CD4-positive, alpha-beta T cell (primary cell): ENCODE results near the gene AMDHD1. TPM values are rescaled to one million over a fixed set of nuclear protein-coding genes. Genes with fewer than 3 reads are reported as not detected.

Experiments
- ATAC-seq: fragments of 200-7000 bp; cut with Tn5 transposase; one replicate; pipeline ENCODE4 v1.10.0; 2022; ENCODE audit warnings: mild to moderate bottlenecking; ENCODE audit not compliant: poor library complexity
- CTCF ChIA-PET: fragments of 350-600 bp; sonication (Branson Sonifier 250); formaldehyde crosslinking; loops from one replicate; lab custom pipeline; 2021; ENCODE audit warnings: antibody characterized with exemption, inconsistent platforms; lab: Charles Lee
- POLR2A ChIA-PET: fragments of 350-600 bp; sonication (Branson Sonifier 250); formaldehyde crosslinking; loops from one replicate; lab custom pipeline; 2021; ENCODE audit warnings: antibody characterized with exemption, inconsistent platforms; lab: Charles Lee
- DNase-seq, 14 experiments: peaks; one replicate each; pipeline ENCODE4 v3.0.0-alpha.2; 2013 to 2020; ENCODE audit warnings: mixed read lengths in 2 of 14
- H3K27ac ChIP-seq, 2 donors: one replicate each; pipeline versions ENCODE4 v1.5.1 to v1.7.0; 2013; ENCODE audit warnings: low read length in 2 of 2, low read depth in 1 of 2, mild to moderate bottlenecking in 1 of 2
- H3K27me3 ChIP-seq, 2 experiments: 1 replicate in 1 of 2; 2 replicates in 1 of 2; pipeline versions ENCODE4 v1.6.1 to v1.7.0; 2013; ENCODE audit warnings: low read length in 2 of 2, control low read depth in 1 of 2, mild to moderate bottlenecking in 1 of 2, moderate library complexity in 1 of 2; ENCODE audit not compliant: insufficient read depth in 2 of 2, control insufficient read depth in 1 of 2
- H3K36me3 ChIP-seq: one replicate; pipeline ENCODE4 v1.6.1; 2013; ENCODE audit warnings: low read length, control low read depth; ENCODE audit not compliant: insufficient read depth
- H3K4me1 ChIP-seq: one replicate; pipeline ENCODE4 v1.6.1; 2013; ENCODE audit warnings: low read length, control low read depth; ENCODE audit not compliant: insufficient read depth
- H3K4me3 ChIP-seq: one replicate; pipeline ENCODE4 v1.5.1; 2013; ENCODE audit warnings: mild to moderate bottlenecking, low read length, moderate library complexity
- H3K9me3 ChIP-seq, 2 experiments: 1 replicate in 1 of 2; 2 replicates in 1 of 2; pipeline versions ENCODE4 v1.6.1 to v1.7.0; 2013; ENCODE audit warnings: low read length in 2 of 2, mild to moderate bottlenecking in 2 of 2, control low read depth in 1 of 2, moderate library complexity in 1 of 2; ENCODE audit not compliant: control insufficient read depth in 1 of 2, insufficient read depth in 1 of 2
- H3K27ac Mint-ChIP-seq: one replicate; pipeline ENCODE4 v1.8.0; 2020; ENCODE audit warnings: mixed read lengths
- H3K27me3 Mint-ChIP-seq: one replicate; pipeline ENCODE4 v1.8.0; 2021; ENCODE audit warnings: mixed read lengths
- H3K36me3 Mint-ChIP-seq: one replicate; pipeline ENCODE4 v1.8.0; 2021; ENCODE audit warnings: low read depth, mixed read lengths
- H3K4me1 Mint-ChIP-seq: one replicate; pipeline ENCODE4 v1.8.0; 2021; ENCODE audit warnings: low read depth, mixed read lengths
- H3K4me3 Mint-ChIP-seq: one replicate; pipeline ENCODE4 v1.8.0; 2020; ENCODE audit warnings: mild to moderate bottlenecking, mixed read lengths
- H3K9me3 Mint-ChIP-seq: one replicate; pipeline ENCODE4 v1.8.0; 2020; ENCODE audit warnings: mixed read lengths
- intact Hi-C, 2 experiments: fragments of 100-400 bp; cut with DNase I in 1 of 2; cut with micrococcal nuclease in 1 of 2; formaldehyde crosslinking; loops; one replicate each; pipeline versions ENCODE4 v1.15.1 to v1.9.0; 2023 to 2025; cut with DNase I, micrococcal nuclease
- total RNA-seq, 174 experiments: library from RNA in 2 of 174; stranded (reverse) in 2 of 174; gene quantifications; one replicate each; pipeline ENCODE4 v1.2.3 and lab custom pipeline; 2021 to 2026
- TF ChIP-seq, protein P1 (sequence below): fragments of 200-600 bp; IDR thresholded peaks from one replicate; pipeline ENCODE4 v1.8.0; 2022; ENCODE audit warnings: antibody characterized with exemption, mild to moderate bottlenecking

AMDHD1 gene
- total RNA-seq, 2 experiments from 2014 or later = 0.78 to 0.91 TPM

DNA sequence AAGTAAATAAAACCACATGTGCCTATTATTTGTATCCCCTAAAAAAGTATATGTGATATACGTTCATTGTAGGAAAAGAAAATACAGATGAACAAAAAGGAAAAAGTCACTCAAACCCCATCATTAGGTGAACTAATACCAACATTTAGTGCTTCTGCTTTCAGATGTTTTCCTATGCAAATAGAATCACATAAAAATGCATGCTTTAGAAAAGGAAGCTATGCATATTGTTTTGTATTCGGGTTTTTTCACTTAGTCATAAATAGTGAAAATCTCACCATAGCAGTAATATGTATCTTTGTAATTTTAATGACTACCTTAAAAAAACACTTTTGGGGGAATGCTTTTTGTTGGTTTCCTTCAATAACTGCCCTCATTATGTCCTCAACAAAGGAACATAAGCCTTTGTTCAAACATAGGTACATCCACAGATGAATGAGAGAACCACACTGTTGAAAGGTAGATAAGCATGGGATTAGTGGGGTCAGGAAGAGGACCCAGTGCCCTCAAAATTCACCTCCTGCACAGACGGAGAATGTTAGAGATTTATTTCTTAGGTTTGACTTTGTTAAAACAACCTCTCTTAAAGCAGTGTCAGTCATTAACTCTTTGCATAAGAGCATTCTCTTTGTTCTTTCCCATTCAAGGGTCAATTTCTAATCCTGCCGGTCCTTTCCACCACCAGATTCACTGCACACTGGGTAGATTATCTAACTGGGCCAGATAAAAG is 6.5 kb downstream of the AMDHD1 start:
- H3K36me3 ChIP-seq = no peaks in the 10 kb centered on the region
- Mint-ChIP-seq H3K9me3 (no peaks in the 10 kb centered on the region), H3K36me3 (no peaks in the 10 kb centered on the region), H3K4me3 (no peak overlapping the region), H3K27me3 (no peaks in the 10 kb centered on the region), H3K4me1 (no peaks in the 10 kb centered on the region), H3K27ac (no peak overlapping the region)
- H3K27me3 ChIP-seq = no peaks in the 10 kb centered on the region
- TF ChIP-seq, protein P1, sequence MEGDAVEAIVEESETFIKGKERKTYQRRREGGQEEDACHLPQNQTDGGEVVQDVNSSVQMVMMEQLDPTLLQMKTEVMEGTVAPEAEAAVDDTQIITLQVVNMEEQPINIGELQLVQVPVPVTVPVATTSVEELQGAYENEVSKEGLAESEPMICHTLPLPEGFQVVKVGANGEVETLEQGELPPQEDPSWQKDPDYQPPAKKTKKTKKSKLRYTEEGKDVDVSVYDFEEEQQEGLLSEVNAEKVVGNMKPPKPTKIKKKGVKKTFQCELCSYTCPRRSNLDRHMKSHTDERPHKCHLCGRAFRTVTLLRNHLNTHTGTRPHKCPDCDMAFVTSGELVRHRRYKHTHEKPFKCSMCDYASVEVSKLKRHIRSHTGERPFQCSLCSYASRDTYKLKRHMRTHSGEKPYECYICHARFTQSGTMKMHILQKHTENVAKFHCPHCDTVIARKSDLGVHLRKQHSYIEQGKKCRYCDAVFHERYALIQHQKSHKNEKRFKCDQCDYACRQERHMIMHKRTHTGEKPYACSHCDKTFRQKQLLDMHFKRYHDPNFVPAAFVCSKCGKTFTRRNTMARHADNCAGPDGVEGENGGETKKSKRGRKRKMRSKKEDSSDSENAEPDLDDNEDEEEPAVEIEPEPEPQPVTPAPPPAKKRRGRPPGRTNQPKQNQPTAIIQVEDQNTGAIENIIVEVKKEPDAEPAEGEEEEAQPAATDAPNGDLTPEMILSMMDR = no peak
- no peaks in the 10 kb centered on the region for H3K9me3 ChIP-seq
- DNase-seq (no peak), ATAC-seq (no peak)
- ChIA-PET CTCF (no interaction called here), POLR2A (interaction anchor here (0.6 kb wide), 1 partner anchor 13 kb away, joined by 4 read pairs; no protein-coding TSS in a partner anchor)
- no peaks in the 10 kb centered on the region for H3K4me1 ChIP-seq
- intact Hi-C loops = loop anchor here in 1 of 2 experiments (10.0 kb wide), 3 partner anchors 255 to 965 kb away; partner anchors contain the start of gene NDUFA12
- H3K4me3 ChIP-seq = no peak overlapping the region
- H3K27ac ChIP-seq = no peak overlapping the region

DNA sequence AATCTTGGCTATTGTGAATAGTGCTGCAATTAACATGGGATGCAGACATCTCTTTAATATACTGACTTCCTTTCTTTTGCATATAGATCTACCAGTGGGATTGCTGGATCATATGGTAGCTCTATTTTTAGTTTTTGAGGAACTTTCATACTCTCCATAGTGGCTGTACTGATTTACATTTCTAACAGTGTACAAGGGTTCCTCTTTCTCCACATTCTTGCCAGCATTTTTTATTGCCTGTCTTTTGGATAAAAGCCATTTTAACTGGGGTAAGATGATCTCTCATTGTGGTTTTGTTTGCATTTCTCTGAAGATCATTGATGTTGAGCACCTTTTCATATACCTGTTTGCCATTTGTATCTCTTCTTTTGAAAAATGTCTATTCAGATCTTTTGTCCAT is 8.4 kb downstream of the AMDHD1 start:
- H3K4me1 Mint-ChIP-seq = no peaks in the 10 kb centered on the region
- H3K27ac Mint-ChIP-seq = no peak overlapping the region
- H3K9me3 Mint-ChIP-seq = no peaks in the 10 kb centered on the region
- no peak for DNase-seq
- intact Hi-C loops = no loop called here
- Histone ChIP-seq H3K9me3 (no peaks in the 10 kb centered on the region), H3K4me1 (no peaks in the 10 kb centered on the region), H3K27me3 (no peaks in the 10 kb centered on the region), H3K27ac (no peak overlapping the region), H3K4me3 (no peak overlapping the region), H3K36me3 (no peaks in the 10 kb centered on the region)
- no peak overlapping the region for H3K4me3 Mint-ChIP-seq
- H3K36me3 Mint-ChIP-seq = no peaks in the 10 kb centered on the region
- ChIA-PET CTCF (no interaction called here), POLR2A (no interaction called here)
- no peak for ATAC-seq
- H3K27me3 Mint-ChIP-seq = no peaks in the 10 kb centered on the region
- TF ChIP-seq, protein P1 = no peak

DNA sequence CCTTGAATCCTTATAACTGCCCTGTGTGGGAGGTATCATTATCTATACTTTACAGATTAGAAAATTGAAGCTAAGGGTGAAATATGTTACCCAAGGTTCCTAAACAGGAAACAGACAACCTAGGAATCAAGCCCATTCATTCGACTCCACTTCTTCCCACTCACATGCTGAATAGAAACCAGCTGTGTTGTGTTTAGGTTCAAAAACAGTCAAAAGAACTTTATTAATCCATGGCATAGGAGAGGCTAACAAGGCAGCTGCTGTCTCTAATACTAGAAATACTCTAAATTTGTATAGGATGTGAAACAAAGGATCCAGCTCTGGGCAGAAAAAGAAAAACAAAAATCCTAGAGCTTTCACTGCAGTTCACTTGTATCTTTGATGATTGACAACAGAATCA is 9.9 kb downstream of the AMDHD1 start:
- Histone ChIP-seq H3K9me3 (no peaks in the 10 kb centered on the region), H3K36me3 (no peaks in the 10 kb centered on the region), H3K4me1 (no peaks in the 10 kb centered on the region), H3K27ac (no peak overlapping the region), H3K4me3 (no peak overlapping the region), H3K27me3 (no peaks in the 10 kb centered on the region)
- no peak for DNase-seq
- Mint-ChIP-seq H3K36me3 (no peaks in the 10 kb centered on the region), H3K27me3 (no peaks in the 10 kb centered on the region), H3K4me1 (no peaks in the 10 kb centered on the region), H3K4me3 (no peak overlapping the region), H3K9me3 (no peaks in the 10 kb centered on the region), H3K27ac (no peak overlapping the region)
- intact Hi-C loops = no loop called here
- ChIA-PET POLR2A (no interaction called here), CTCF (interaction anchor here (0.5 to 1.0 kb wide), 3 partner anchors 10 to 602 kb away, joined by 3 to 4 read pairs (median 4); partner anchors contain the start of gene AMDHD1)
- ATAC-seq = no peak
- TF ChIP-seq, protein P1 = no peak
